Aorta (tissue), 5 donors: ENCODE data around the gene TGFBI. TPM values are rescaled to one million over a fixed set of nuclear protein-coding genes. Genes with fewer than 3 reads are reported as not detected.
"Not testable (repeated sequence)": the region's sequence is repeated elsewhere in the genome, so short reads cannot be mapped to it uniquely, and the experiment has no call there.

Experiments
- ATAC-seq: fragments of 200-7000 bp; cut with Tn5 transposase; one replicate; pipeline ENCODE4 v1.9.1; 2022; ENCODE audit warnings: moderate library complexity; ENCODE audit not compliant: low FRiP score
- DNase-seq, 2 donors: peaks; one replicate each; pipeline ENCODE4 v3.0.0-alpha.2; 2020
- H3K27ac ChIP-seq, 2 donors: one replicate each; pipeline ENCODE4 v1.5.1; 2013; ENCODE audit warnings: low read length in 2 of 2, mild to moderate bottlenecking in 2 of 2, moderate library complexity in 2 of 2, control low read depth in 1 of 2, inconsistent platforms in 1 of 2, low read depth in 1 of 2
- H3K27me3 ChIP-seq, 2 donors: one replicate each; pipeline ENCODE4 v1.6.1; 2013; ENCODE audit warnings: control low read depth in 1 of 2, low read length in 1 of 2, mild to moderate bottlenecking in 1 of 2, moderate library complexity in 1 of 2; ENCODE audit not compliant: insufficient read depth in 2 of 2, control insufficient read depth in 1 of 2
- H3K36me3 ChIP-seq, 2 donors: one replicate each; pipeline ENCODE4 v1.6.1; 2013; ENCODE audit warnings: control low read depth in 1 of 2, low read length in 1 of 2, mild to moderate bottlenecking in 1 of 2; ENCODE audit not compliant: insufficient read depth in 2 of 2, control insufficient read depth in 1 of 2
- H3K4me1 ChIP-seq, 2 donors: one replicate each; pipeline ENCODE4 v1.6.1; 2013; ENCODE audit warnings: low read length in 2 of 2, control low read depth in 1 of 2, mild to moderate bottlenecking in 1 of 2, moderate library complexity in 1 of 2; ENCODE audit not compliant: insufficient read depth in 2 of 2, control insufficient read depth in 1 of 2
- H3K4me3 ChIP-seq, 2 donors: one replicate each; pipeline ENCODE4 v1.5.1; 2013; ENCODE audit warnings: low read length in 2 of 2, control low read depth in 1 of 2, mild to moderate bottlenecking in 1 of 2
- H3K9me3 ChIP-seq: one replicate; pipeline ENCODE4 v1.6.1; 2013; ENCODE audit warnings: mild to moderate bottlenecking, low read length; ENCODE audit not compliant: control insufficient read depth
- WGBS, 2 donors: extraction: QIAGEN DNeasy Blood & Tissue Kit; methylation state at CpG; one replicate each; pipeline ENCODE4 v1.1.7; 2013; 5-methylcytosine and 5-hydroxymethylcytosine counted together
- intact Hi-C, 2 donors: fragments of 100-400 bp; cut with DNase I; formaldehyde crosslinking; loops; one replicate each; pipeline versions ENCODE4 v1.14.2 to v1.15.0; 2022
- polyA plus RNA-seq, 2 donors: library from polyadenylated mRNA; stranded (reverse); fragments of 200-250 nt; gene quantifications; one replicate each; pipeline ENCODE4 v1.2.3, GENCODE V29; 2013
- total RNA-seq, 2 donors: library from RNA; stranded (reverse); fragmentation: NEBNext Ultra II Directional; extraction: Animal tissue kit (Norgen Biotek cat#: 25700); gene quantifications; one replicate each; pipeline ENCODE4 v1.2.1, GENCODE V29; 2021
- donor health status: healthy with polysubstance abuse.
- donor health status: Bipolar disorder and iron deficiency.
- donor health status: DM: no; HTN: no; CAD: no.
- donor health status: DM: no; HTN: no; CAD: no.
- donor health status: DM: yes; HTN: yes; CAD: no.

TGFBI gene
- total and polyA plus RNA-seq, 4 donors = 83.3 to 335 (median 207) TPM

DNA sequence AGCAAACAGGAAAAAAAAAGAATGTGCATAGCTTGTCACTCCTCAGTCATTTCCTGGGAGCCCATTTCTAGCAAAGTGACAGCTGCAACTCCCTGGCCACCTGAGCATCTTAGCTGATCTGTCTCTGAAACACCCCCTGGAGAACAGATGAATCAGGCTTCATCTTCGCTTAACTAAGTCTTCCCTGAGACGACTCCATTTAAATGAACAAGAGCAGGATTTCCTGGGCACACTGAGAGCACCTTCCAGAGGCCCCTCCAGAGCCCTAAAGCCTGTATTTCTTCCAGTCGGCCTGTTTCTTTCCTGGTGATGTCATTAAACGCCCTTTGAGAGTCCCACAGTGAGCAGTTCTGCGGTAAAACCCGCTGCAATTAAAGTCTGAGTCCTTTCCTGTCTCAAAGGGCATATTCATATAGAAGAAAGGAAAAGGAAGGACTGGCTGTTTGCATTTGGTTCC lies 13.9 kb downstream of the TGFBI start:
- peak; percentile 6 to 17 for DNase-seq
- Histone ChIP-seq H3K27ac (no peak overlapping the region), H3K4me1 (no peaks in the 10 kb centered on the region), H3K4me3 (no peak overlapping the region), H3K27me3 (no peaks in the 10 kb centered on the region), H3K9me3 (no peaks in the 10 kb centered on the region), H3K36me3 (peaks cover 0 to 2% of the 10 kb centered on the region in 2 donors)
- no peak for ATAC-seq
- intact Hi-C loops = no loop called here
- WGBS, 2 donors = 80 to 83% methylated on average over 6 of the region's 6 CpGs

DNA sequence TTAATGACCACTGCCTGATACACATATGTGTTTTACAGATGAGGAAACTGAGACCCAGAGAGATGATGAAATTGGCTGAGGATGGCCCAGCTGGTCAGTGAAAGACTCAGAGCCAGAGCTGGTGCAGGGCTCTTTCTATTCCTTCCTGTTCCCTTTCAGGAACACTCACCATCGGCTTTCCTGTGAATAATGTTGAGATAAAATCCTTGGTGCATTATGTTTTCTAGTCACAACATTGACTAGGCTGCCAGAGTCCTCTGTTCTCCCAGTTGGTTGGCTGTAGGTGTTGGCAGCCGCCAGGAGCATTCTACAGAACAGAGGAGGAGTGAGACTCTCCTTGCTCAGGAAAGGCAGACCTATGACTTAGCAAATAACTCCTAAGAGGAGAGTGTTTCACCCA lies 14.8 kb downstream of the TGFBI start:
- no peaks in the 10 kb centered on the region for H3K9me3 ChIP-seq
- no peaks in the 10 kb centered on the region for H3K27me3 ChIP-seq
- intact Hi-C loops = no loop called here
- H3K36me3 ChIP-seq = peaks cover 0 to 3% of the 10 kb centered on the region in 2 donors
- no peaks in the 10 kb centered on the region for H3K4me1 ChIP-seq
- peak; percentile 15 to 16 for DNase-seq
- 58 to 64% methylated on average over 2 of the region's 2 CpGs for WGBS, 2 donors
- H3K27ac ChIP-seq = no peak overlapping the region
- H3K4me3 ChIP-seq = no peak overlapping the region
- ATAC-seq = no peak

DNA sequence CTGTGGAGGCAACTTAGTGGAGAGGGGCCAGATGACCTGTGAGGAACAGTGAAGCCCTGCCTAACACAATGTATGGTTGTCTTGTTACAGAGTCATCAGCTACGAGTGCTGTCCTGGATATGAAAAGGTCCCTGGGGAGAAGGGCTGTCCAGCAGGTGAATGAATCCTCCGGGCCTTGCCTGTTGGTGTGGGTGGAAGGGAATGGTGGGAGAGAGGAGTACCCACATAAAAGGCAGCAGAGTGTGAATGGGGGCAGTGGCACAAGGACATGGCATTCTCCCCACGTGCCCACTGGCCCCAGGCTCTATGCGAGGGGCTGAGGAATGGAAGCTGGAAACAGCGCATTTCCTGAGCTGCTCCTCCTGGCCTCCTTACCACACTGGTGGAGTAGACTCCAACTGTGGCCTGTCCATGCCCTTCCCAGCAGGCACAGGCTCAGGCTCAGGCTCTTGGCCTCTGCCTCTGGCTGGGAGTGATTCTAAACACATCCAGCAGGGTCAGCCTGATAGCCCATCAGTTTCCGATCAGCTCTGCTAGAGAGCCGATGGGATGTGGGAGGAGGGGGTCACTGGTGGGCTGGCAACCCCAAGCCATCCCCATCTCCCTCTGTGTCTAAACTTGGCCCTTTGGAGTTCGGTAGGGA lies 15.3 kb downstream of the TGFBI start:
- Histone ChIP-seq H3K4me1 (no peaks in the 10 kb centered on the region), H3K36me3 (peaks cover 0 to 3% of the 10 kb centered on the region in 2 donors), H3K4me3 (no peak overlapping the region), H3K9me3 (no peaks in the 10 kb centered on the region), H3K27me3 (no peaks in the 10 kb centered on the region), H3K27ac (no peak overlapping the region)
- peak; percentile 17 to 59 for DNase-seq
- no peak for ATAC-seq
- WGBS, 2 donors = 95 to 97% methylated on average over 8 of the region's 8 CpGs
- intact Hi-C loops = no loop called here

DNA sequence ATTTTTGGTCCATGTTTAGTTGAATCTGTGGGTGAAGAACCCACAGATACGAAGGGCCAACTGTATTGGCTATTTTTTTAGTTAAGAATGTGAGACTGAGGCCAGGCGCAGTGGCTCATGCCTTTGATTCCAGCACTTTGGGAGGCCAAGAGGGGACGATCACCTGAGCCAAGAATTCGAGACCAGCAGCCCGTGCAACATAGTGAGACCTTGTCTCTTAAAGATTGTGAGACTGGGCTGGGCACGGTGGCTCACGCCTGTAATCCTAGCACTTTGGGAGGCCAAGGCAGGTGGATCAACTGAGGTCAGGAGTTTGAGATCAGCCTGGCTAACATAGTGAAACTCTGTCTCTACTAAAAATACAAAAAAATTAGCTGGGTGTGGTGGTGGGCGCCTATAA lies 16.2 kb downstream of the TGFBI start:
- H3K27me3 ChIP-seq, H3K36me3 ChIP-seq, H3K4me1 ChIP-seq, H3K27ac ChIP-seq, ATAC-seq, H3K4me3 ChIP-seq, intact Hi-C loops, H3K9me3 ChIP-seq: not testable (repeated sequence)
- 83 to 93% methylated on average over 8 of the region's 8 CpGs for WGBS, 2 donors
- DNase-seq = peak; percentile 1 to 28

DNA sequence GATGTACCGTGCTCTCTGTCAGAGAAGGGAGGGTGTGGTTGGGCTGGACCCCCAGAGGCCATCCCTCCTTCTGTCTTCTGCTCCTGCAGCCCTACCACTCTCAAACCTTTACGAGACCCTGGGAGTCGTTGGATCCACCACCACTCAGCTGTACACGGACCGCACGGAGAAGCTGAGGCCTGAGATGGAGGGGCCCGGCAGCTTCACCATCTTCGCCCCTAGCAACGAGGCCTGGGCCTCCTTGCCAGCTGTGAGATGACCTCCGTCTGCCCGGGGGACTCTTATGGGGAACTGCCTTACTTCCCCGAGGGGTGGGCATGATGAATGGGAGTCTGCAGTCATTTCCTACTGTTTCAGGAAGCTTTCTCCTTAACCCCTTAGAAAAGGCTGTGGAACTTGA lies 17.5 kb downstream of the TGFBI start:
- Histone ChIP-seq H3K4me1 (no peaks in the 10 kb centered on the region), H3K36me3 (peaks cover 0 to 6% of the 10 kb centered on the region in 2 donors), H3K27me3 (no peaks in the 10 kb centered on the region), H3K4me3 (no peak overlapping the region), H3K9me3 (no peaks in the 10 kb centered on the region), H3K27ac (no peak overlapping the region)
- intact Hi-C loops = no loop called here
- 87 to 88% methylated on average over 12 of the region's 12 CpGs for WGBS, 2 donors
- DNase-seq = peak; percentile 49 to 59
- ATAC-seq = no peak

DNA sequence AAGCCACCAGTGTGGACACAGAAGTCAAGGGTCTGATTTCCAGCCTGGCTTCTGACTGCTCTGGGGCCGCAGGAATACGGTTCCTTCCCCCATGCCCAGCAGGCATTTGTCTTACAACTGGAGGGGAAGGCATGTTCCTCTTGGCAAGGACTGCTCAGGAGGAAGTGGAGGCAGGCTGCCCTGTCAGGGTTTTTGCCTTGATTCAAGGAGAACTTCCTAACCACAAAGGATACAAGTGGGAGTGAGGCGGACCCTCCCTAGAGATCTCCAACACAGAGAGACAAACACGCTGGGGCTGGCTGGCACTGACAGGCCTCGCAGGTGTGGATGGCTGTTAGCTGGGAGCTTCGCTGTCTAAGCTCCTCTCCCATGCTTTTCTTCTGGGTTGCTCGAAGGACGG lies 19.1 kb downstream of the TGFBI start:
- peak; percentile 64 to 76 for DNase-seq
- no peak overlapping the region for H3K27ac ChIP-seq
- H3K27me3 ChIP-seq = no peaks in the 10 kb centered on the region
- WGBS, 2 donors = 91 to 94% methylated on average over 8 of the region's 8 CpGs
- no peaks in the 10 kb centered on the region for H3K9me3 ChIP-seq
- peaks cover 0 to 6% of the 10 kb centered on the region in 2 donors for H3K36me3 ChIP-seq
- no peaks in the 10 kb centered on the region for H3K4me1 ChIP-seq
- intact Hi-C loops = no loop called here
- H3K4me3 ChIP-seq = no peak overlapping the region
- peak; percentile 31 for ATAC-seq

DNA sequence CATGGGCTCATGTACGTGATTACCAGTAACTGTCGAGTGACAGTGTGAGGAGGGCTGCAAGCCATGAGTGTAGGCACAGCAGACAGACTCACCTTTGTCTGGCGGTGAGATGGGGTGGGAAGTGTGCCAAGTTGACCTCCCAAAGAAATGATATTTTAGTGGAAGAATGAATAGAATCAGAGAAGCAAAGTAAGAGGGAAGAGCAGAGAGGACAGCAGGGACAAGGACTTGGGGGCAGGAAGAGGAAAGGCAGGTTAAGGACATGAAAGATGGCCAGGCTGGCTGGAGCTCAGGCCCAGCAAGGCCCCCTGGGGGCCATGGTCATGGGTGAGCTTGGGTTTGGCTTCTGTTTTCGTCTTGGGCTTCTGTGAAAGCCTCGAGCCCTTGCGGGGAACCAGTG lies 20.2 kb downstream of the TGFBI start:
- H3K27ac ChIP-seq = no peak overlapping the region
- no peaks in the 10 kb centered on the region for H3K27me3 ChIP-seq
- WGBS, 2 donors = 94 to 96% methylated on average over 6 of the region's 6 CpGs
- intact Hi-C loops = no loop called here
- ATAC-seq (no peak), DNase-seq (peak in 1 of 2 donors; percentile 51)
- H3K4me3 ChIP-seq = no peak overlapping the region
- H3K9me3 ChIP-seq = no peaks in the 10 kb centered on the region
- H3K4me1 ChIP-seq = no peaks in the 10 kb centered on the region
- H3K36me3 ChIP-seq = peaks cover 0 to 6% of the 10 kb centered on the region in 2 donors

DNA sequence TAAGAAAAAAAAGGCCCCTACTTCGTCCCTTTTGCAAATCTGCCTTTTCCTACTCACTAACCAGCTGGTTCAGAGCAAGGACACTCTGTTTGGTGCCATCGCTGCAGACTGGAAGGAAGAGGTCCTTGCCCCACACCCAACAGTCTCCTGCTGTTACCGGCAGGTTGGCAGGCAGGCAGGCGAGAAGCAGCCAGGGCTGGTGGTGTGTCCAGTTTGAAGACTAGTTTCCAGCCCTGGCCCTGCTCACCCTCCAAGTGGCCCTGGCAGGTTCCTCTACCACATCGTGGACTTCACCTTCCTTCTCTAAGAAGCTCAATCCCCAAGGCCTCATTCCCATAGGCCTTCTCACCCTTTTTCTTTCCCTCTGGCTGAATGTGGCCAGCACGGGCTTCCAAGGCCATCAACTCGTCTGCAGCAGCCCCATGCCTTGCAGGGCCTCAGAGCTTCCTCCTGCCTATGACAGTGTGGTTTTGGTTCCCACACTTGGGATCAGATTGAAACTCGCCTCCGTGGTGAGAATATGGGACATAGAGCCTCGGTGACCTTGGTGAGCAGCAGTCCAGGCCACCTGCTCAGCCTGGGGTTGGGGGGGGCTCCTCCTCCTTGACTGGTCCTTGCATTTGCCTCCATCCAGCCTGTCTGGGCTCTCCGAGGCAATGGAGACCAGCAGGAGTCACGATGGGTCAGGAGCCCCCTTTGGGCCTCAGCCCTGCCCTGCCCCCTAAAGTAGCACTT lies 22.9 kb downstream of the TGFBI start:
- H3K4me3 ChIP-seq = no peak overlapping the region
- intact Hi-C loops = loop anchor here in 1 of 2 donors (10.0 kb wide), 1 partner anchor 107 kb away; no protein-coding TSS in a partner anchor
- no peaks in the 10 kb centered on the region for H3K27me3 ChIP-seq
- peak; percentile 23 to 69 for DNase-seq
- no peak for ATAC-seq
- no peaks in the 10 kb centered on the region for H3K4me1 ChIP-seq
- no peak overlapping the region for H3K27ac ChIP-seq
- 92% methylated on average over 12 of the region's 12 CpGs for WGBS, 2 donors
- no peaks in the 10 kb centered on the region for H3K9me3 ChIP-seq
- H3K36me3 ChIP-seq = peaks cover 0 to 6% of the 10 kb centered on the region in 2 donors
